HepG2 (cell line): Measurements from ENCODE around the gene KCNIP4. TPM values are rescaled to one million over a fixed set of nuclear protein-coding genes. Genes with fewer than 3 reads are reported as not detected.

ENCODE experiments used
- ATAC-seq: fragments of 200-7000 bp; cut with Tn5 transposase; 3 replicates; pipeline ENCODE4 v1.9.1; 2020; ENCODE audit warnings: mild to moderate bottlenecking, moderate library complexity
- BruUV-seq: library from RNA; stranded (reverse); fragments of 400-500 nt; replicated peaks from 2 replicates; lab custom pipeline; 2021; lab: Mats Ljungman, UMichigan
- CTCF ChIA-PET: fragments of 300-600 bp; formaldehyde crosslinking; extraction: SDS; loops from one replicate; lab custom pipeline; 2021; ENCODE audit warnings: low total read pairs, inconsistent platforms, low intra/inter-chr PET ratio; lab: Yijun Ruan, JAX
- POLR2A ChIA-PET: fragments of 350-600 bp; sonication (Branson Sonifier 250); formaldehyde crosslinking; loops from one replicate; lab custom pipeline; 2020; ENCODE audit warnings: antibody characterized with exemption, inconsistent platforms; lab: Yijun Ruan, JAX
- DNase-seq: peaks from one replicate; pipeline ENCODE4 v3.0.0-alpha.2; 2015; ENCODE audit warnings: low spot score
- FAIRE-seq: peaks from 3 replicates; lab custom pipeline; 2011; peaks lifted over from hg19 to GRCh38; lab: Jason Lieb, UNC
- H2AFZ ChIP-seq: one replicate; pipeline ENCODE4 v1.6.1; 2011; ENCODE audit warnings: low read length, inconsistent platforms
- H3K27ac ChIP-seq: fragments of 300-600 bp; 3 replicates; pipeline ENCODE4 v1.8.0; 2011; ENCODE audit warnings: mixed run types, mild to moderate bottlenecking, mixed read lengths, low read length, inconsistent platforms; ENCODE audit not compliant: insufficient read depth; ENCODE audit errors: extremely low read length
- H3K27me3 ChIP-seq, 2 experiments: fragments of 200-600 bp in 1 of 2; 2 replicates in 1 of 2; 3 replicates in 1 of 2; pipeline versions ENCODE4 v1.6.0 to v1.8.0; 2011; ENCODE audit warnings: low read length in 2 of 2, mild to moderate bottlenecking in 2 of 2, moderate library complexity in 2 of 2, inconsistent platforms in 1 of 2; ENCODE audit not compliant: insufficient read depth in 2 of 2, control insufficient read depth in 1 of 2
- H3K36me3 ChIP-seq, 2 experiments: fragments of 200-600 bp in 1 of 2; replicated peaks in 1 of 2; 2 replicates in 1 of 2; 3 replicates in 1 of 2; pipeline versions ENCODE4 v1.5.1 to v1.8.0; 2011; ENCODE audit warnings: low read length in 2 of 2, inconsistent platforms in 1 of 2; ENCODE audit not compliant: insufficient read depth in 2 of 2, control insufficient read depth in 1 of 2
- H3K4me1 ChIP-seq: 2 replicates; pipeline ENCODE4 v1.5.1; 2012; ENCODE audit warnings: low read length, inconsistent platforms; ENCODE audit not compliant: insufficient read depth
- H3K4me2 ChIP-seq: 2 replicates; pipeline ENCODE4 v1.6.0; 2011; ENCODE audit warnings: low read depth, low read length, inconsistent platforms
- H3K4me3 ChIP-seq, 3 experiments: fragments of 200-600 bp in 1 of 3; sonication (generic), shearing (Covaris generic) in 1 of 3; replicated peaks in 1 of 3; 2 replicates each; pipeline ENCODE4 v1.5.1; 2011 to 2016; ENCODE audit warnings: low read length in 3 of 3, inconsistent platforms in 2 of 3, low read depth in 2 of 3, mild to moderate bottlenecking in 2 of 3, control low read depth in 1 of 3, mixed read lengths in 1 of 3; ENCODE audit not compliant: insufficient read depth in 1 of 3
- H3K79me2 ChIP-seq: one replicate; pipeline ENCODE4 v1.6.1; 2011; ENCODE audit warnings: low read length, inconsistent platforms; ENCODE audit not compliant: insufficient read depth
- H3K9ac ChIP-seq: 2 replicates; pipeline ENCODE4 v1.6.0; 2011; ENCODE audit warnings: mild to moderate bottlenecking, low read depth, low read length, inconsistent platforms; ENCODE audit not compliant: insufficient read depth
- H3K9me3 ChIP-seq: 2 replicates; pipeline ENCODE4 v1.5.1; 2012; ENCODE audit warnings: mild to moderate bottlenecking, low read length
- H4K20me1 ChIP-seq: 2 replicates; pipeline ENCODE4 v1.6.0; 2011; ENCODE audit warnings: inconsistent platforms, mild to moderate bottlenecking, low read length, moderate library complexity; ENCODE audit not compliant: insufficient read depth
- GATAD1 ChIP-seq: IDR thresholded peaks from 2 replicates; pipeline ENCODE4 v1.6.1; 2016; ENCODE audit warnings: missing genetic modification reagents, missing compliant biosample characterization
- KAT2B ChIP-seq: fragments of 150-350 bp; IDR thresholded peaks from 2 replicates; pipeline ENCODE4 v1.6.1; 2014; ENCODE audit warnings: low read depth, low read length, borderline replicate concordance
- TCF7L2 ChIP-seq: IDR thresholded peaks from 2 replicates; pipeline ENCODE4 v1.6.1; 2011; ENCODE audit warnings: mild to moderate bottlenecking, low read depth, low read length, moderate library complexity
- YY1 ChIP-seq: IDR thresholded peaks from 2 replicates; pipeline ENCODE4 v1.6.1; 2011; ENCODE audit warnings: low read length, low read depth, moderate library complexity, mild to moderate bottlenecking; ENCODE audit not compliant: insufficient read depth, insufficient replicate concordance
- ZBTB39 ChIP-seq: sonication (generic); formaldehyde crosslinking; IDR thresholded peaks from 2 replicates; pipeline ENCODE4 v1.5.0; 2020; ENCODE audit warnings: missing genetic modification reagents
- ZNF468 ChIP-seq: sonication (generic); formaldehyde crosslinking; IDR thresholded peaks from 2 replicates; pipeline ENCODE4 v1.8.0; 2022; ENCODE audit warnings: mild to moderate bottlenecking, moderate library complexity, missing genetic modification reagents
- ZNF549 ChIP-seq: sonication (generic); formaldehyde crosslinking; IDR thresholded peaks from 2 replicates; pipeline ENCODE4 v1.5.0; 2020; ENCODE audit warnings: missing genetic modification reagents
- ZNF607 ChIP-seq: sonication (generic); formaldehyde crosslinking; IDR thresholded peaks from 2 replicates; pipeline ENCODE4 v1.5.1; 2020; ENCODE audit warnings: missing genetic modification reagents, mild to moderate bottlenecking, borderline replicate concordance
- in situ Hi-C: cut with HindIII; loops from 2 replicates; pipeline ENCODE4 v1.10.0; 2017; ENCODE audit warnings: low pct_unique_long_range_greater_than_20kb; ENCODE audit not compliant: extremely low pct_ligation_motif_present
- intact Hi-C: fragments of 100-400 bp; cut with micrococcal nuclease; formaldehyde crosslinking; loops from one replicate; pipeline ENCODE4 v1.10.0; 2022; ENCODE audit not compliant: unreplicated experiment
- polyA plus RNA-seq, 8 experiments: library from polyadenylated mRNA; depleted of rRNA in 3 of 8; stranded (reverse) in 7 of 8; unstranded in 1 of 8; fragments of >200 nt; fragmentation: Illumina TruSeq in 4 of 8; extraction: Trizol in 4 of 8; gene quantifications; 2 replicates each; pipeline versions ENCODE4 v1.2.1 to v1.2.3, GENCODE V29; 2011 to 2016; ENCODE audit warnings: low read depth in 4 of 8, missing spikeins in 1 of 8, mixed read lengths in 1 of 8; ENCODE audit not compliant: insufficient read depth in 1 of 8
- total RNA-seq, 5 experiments: library from RNA; depleted of rRNA; stranded (reverse); fragments of >200 nt; fragmentation: Illumina TruSeq; extraction: Trizol; gene quantifications; 2 replicates each; pipeline ENCODE4 v1.2.3, GENCODE V29; 2016; ENCODE audit warnings: low read depth in 1 of 5
- TF ChIP-seq, protein P1 (sequence below): sonication (generic); formaldehyde crosslinking; IDR thresholded peaks from 2 replicates; pipeline ENCODE4 v1.4.0; 2020; ENCODE audit warnings: missing genetic modification reagents

The KCNIP4 gene
- total and polyA plus RNA-seq, 2 of the 13 experiments (the other 11 are each of a cell fraction or from before 2014, with no cell fraction given) = 0.09 TPM; not detected in 1

GRCh38 chr4:21083413-21083812 is 865.2 kb downstream of the KCNIP4 start:
- Histone ChIP-seq H3K27ac (no peak overlapping the region), H3K9ac (no peak overlapping the region), H3K4me2 (no peak overlapping the region), H3K4me1 (no peaks in the 10 kb centered on the region), H3K4me3 (no peak overlapping the region), H2AFZ (no peak overlapping the region), H3K36me3 (no peaks in the 10 kb centered on the region), H3K9me3 (peaks cover 69% of the 10 kb centered on the region), H4K20me1 (no peaks in the 10 kb centered on the region), H3K79me2 (no peaks in the 10 kb centered on the region), H3K27me3 (no peaks in the 10 kb centered on the region)
- in situ Hi-C loops = no loop called here
- BruUV-seq = no TSS peak
- intact Hi-C loops = no loop called here
- ATAC-seq = no peak
- CTCF ChIA-PET = no interaction called here
- TF ChIP-seq ZNF468 = no peak
- TF ChIP-seq ZNF549 (CRISPR knock-in tag) = no peak
- TF ChIP-seq, protein P1, sequence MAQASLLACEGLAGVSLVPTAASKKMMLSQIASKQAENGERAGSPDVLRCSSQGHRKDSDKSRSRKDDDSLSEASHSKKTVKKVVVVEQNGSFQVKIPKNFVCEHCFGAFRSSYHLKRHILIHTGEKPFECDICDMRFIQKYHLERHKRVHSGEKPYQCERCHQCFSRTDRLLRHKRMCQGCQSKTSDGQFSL = no peak
- TF ChIP-seq YY1 = no peak
- TF ChIP-seq TCF7L2 = no peak
- TF ChIP-seq ZBTB39 (CRISPR knock-in tag) = no peak
- TF ChIP-seq GATAD1 = no peak
- no peak for TF ChIP-seq KAT2B
- TF ChIP-seq ZNF607 (CRISPR knock-in tag) = no peak
- no peak for DNase-seq
- no peak for FAIRE-seq
- POLR2A ChIA-PET = no interaction called here
